Upper lobe of right lung (tissue), 1 donor: ENCODE measurements around the gene NTM. TPM values are rescaled to one million over a fixed set of nuclear protein-coding genes. Genes with fewer than 3 reads are reported as not detected.

Experiments used
- ATAC-seq: fragments of 200-7000 bp; cut with Tn5 transposase; one replicate; pipeline ENCODE4 v1.9.1; 2020; ENCODE audit warnings: mild to moderate bottlenecking, moderate library complexity
- DNase-seq: peaks from one replicate; pipeline ENCODE4 v3.0.0-alpha.2; 2020
- H3K27ac ChIP-seq: fragments of 200-600 bp; one replicate; pipeline ENCODE4 v1.8.0; 2022
- H3K27me3 ChIP-seq: fragments of 200-600 bp; one replicate; pipeline ENCODE4 v1.8.0; 2022; ENCODE audit warnings: mild to moderate bottlenecking
- H3K36me3 ChIP-seq: fragments of 200-600 bp; one replicate; pipeline ENCODE4 v1.8.0; 2022
- H3K4me1 ChIP-seq: fragments of 200-600 bp; one replicate; pipeline ENCODE4 v1.8.0; 2022
- H3K4me3 ChIP-seq: fragments of 200-600 bp; one replicate; pipeline ENCODE4 v1.8.0; 2022; ENCODE audit warnings: mild to moderate bottlenecking
- H3K9me3 ChIP-seq: fragments of 200-600 bp; one replicate; pipeline ENCODE4 v1.8.0; 2022
- CTCF ChIP-seq: fragments of 200-600 bp; IDR thresholded peaks from one replicate; pipeline ENCODE4 v1.8.0; 2022; ENCODE audit warnings: antibody characterized with exemption
- intact Hi-C: fragments of 100-400 bp; cut with DNase I; formaldehyde crosslinking; loops from one replicate; pipeline ENCODE4 v1.11.0; 2022
- total RNA-seq: library from RNA; stranded (reverse); fragmentation: NEBNext Ultra II Directional; extraction: Animal tissue kit (Norgen Biotek cat#: 25700); gene quantifications from one replicate; pipeline ENCODE4 v1.2.1, GENCODE V29; 2021
- donor health status: DM: no; HTN: yes; CAD: no; lungs with severe emphysema.

NTM gene
- total RNA-seq, 1 donor from 2014 or later: 3.7 TPM

- ATAC-seq (no peak), DNase-seq (no peak)
- no peaks in the 10 kb centered on the region for H3K36me3 ChIP-seq
- no peak overlapping the region for H3K4me3 ChIP-seq
- intact Hi-C loops: no loop called here
- no peak overlapping the region for H3K27ac ChIP-seq
- H3K9me3 ChIP-seq: no peaks in the 10 kb centered on the region
- no peaks in the 10 kb centered on the region for H3K4me1 ChIP-seq
- no peaks in the 10 kb centered on the region for H3K27me3 ChIP-seq
- no peak for TF ChIP-seq CTCF
Measured at GRCh38 chr11:132296946-132297610, 926.7 kb downstream of the NTM start.

- Histone ChIP-seq H3K4me1 (no peaks in the 10 kb centered on the region), H3K36me3 (no peaks in the 10 kb centered on the region), H3K27me3 (no peaks in the 10 kb centered on the region), H3K9me3 (no peaks in the 10 kb centered on the region), H3K27ac (no peak overlapping the region), H3K4me3 (no peak overlapping the region)
- ATAC-seq (no peak), DNase-seq (no peak)
- no peak for TF ChIP-seq CTCF
- intact Hi-C loops: no loop called here
Measured at GRCh38 chr11:132298357-132298756, 927.9 kb downstream of the NTM start.

- no peak for TF ChIP-seq CTCF
- DNase-seq: no peak
- no peak overlapping the region for H3K4me3 ChIP-seq
- peak; percentile 34 for ATAC-seq
- H3K27ac ChIP-seq: no peak overlapping the region
- H3K9me3 ChIP-seq: no peaks in the 10 kb centered on the region
- H3K36me3 ChIP-seq: no peaks in the 10 kb centered on the region
- intact Hi-C loops: no loop called here
- H3K27me3 ChIP-seq: no peaks in the 10 kb centered on the region
- no peaks in the 10 kb centered on the region for H3K4me1 ChIP-seq
Measured at GRCh38 chr11:132300283-132300682, 929.9 kb downstream of the NTM start.

GRCh38 chr11:132301465-132301864, 931.0 kb downstream of the NTM start:
- no peaks in the 10 kb centered on the region for H3K27me3 ChIP-seq
- no peaks in the 10 kb centered on the region for H3K9me3 ChIP-seq
- ATAC-seq (no peak), DNase-seq (no peak)
- no peak overlapping the region for H3K27ac ChIP-seq
- no peak for TF ChIP-seq CTCF
- no peaks in the 10 kb centered on the region for H3K4me1 ChIP-seq
- no peaks in the 10 kb centered on the region for H3K36me3 ChIP-seq
- intact Hi-C loops: no loop called here
- H3K4me3 ChIP-seq: no peak overlapping the region

GRCh38 chr11:132301900-132302299, 931.5 kb downstream of the NTM start:
- Histone ChIP-seq H3K27ac (no peak overlapping the region), H3K4me1 (no peaks in the 10 kb centered on the region), H3K9me3 (no peaks in the 10 kb centered on the region), H3K4me3 (no peak overlapping the region), H3K36me3 (no peaks in the 10 kb centered on the region), H3K27me3 (no peaks in the 10 kb centered on the region)
- DNase-seq: no peak
- no peak for TF ChIP-seq CTCF
- no peak for ATAC-seq
- intact Hi-C loops: no loop called here
